Thyroid gland (tissue), 4 donors: ENCODE data around the gene RHOJ. TPM values are rescaled to one million over a fixed set of nuclear protein-coding genes. Genes with fewer than 3 reads are reported as not detected.
A peak's percentile ranks its signal among the peaks of the same experiment; 100 is the strongest.
"Not testable (repeated sequence)": the region's sequence is repeated elsewhere in the genome, so short reads cannot be mapped to it uniquely, and the experiment has no call there.

Source experiments
- DNase-seq, 2 donors: peaks; one replicate each; pipeline ENCODE4 v3.0.0-alpha.2; 2019
- H3K27ac ChIP-seq, 3 donors: fragments of 200-600 bp; sonication (generic); 1 replicate in 2 of 3; 2 replicates in 1 of 3; pipeline ENCODE4 v1.5.1; 2016 to 2019; ENCODE audit warnings: mild to moderate bottlenecking in 1 of 3, moderate library complexity in 1 of 3
- H3K27me3 ChIP-seq: fragments of 200-600 bp; sonication (generic); one replicate; pipeline ENCODE4 v1.5.1; 2019
- H3K36me3 ChIP-seq, 2 donors: fragments of 200-600 bp; sonication (generic); one replicate each; pipeline ENCODE4 v1.5.1; 2016 to 2019
- H3K4me1 ChIP-seq, 2 donors: fragments of 200-600 bp; sonication (generic); one replicate each; pipeline ENCODE4 v1.5.1; 2017 to 2019
- H3K4me3 ChIP-seq, 3 donors: fragments of 200-600 bp; sonication (generic); replicated peaks in 1 of 3; 1 replicate in 2 of 3; 2 replicates in 1 of 3; pipeline ENCODE4 v1.5.1; 2016; ENCODE audit warnings: mild to moderate bottlenecking in 1 of 3
- H3K9me3 ChIP-seq: fragments of 200-600 bp; sonication (generic); one replicate; pipeline ENCODE4 v1.5.1; 2017
- POLR2A ChIP-seq, 2 donors: fragments of 450-650 bp; IDR thresholded peaks; one replicate each; pipeline ENCODE4 v1.6.1; 2017; ENCODE audit warnings: antibody characterized with exemption in 2 of 2, mild to moderate bottlenecking in 2 of 2, moderate library complexity in 1 of 2
- WGBS, 2 donors: methylation state at CpG; one replicate each; pipeline ENCODE4 v1.1.5; 2017; 5-methylcytosine and 5-hydroxymethylcytosine counted together
- intact Hi-C: fragments of 100-400 bp; cut with DNase I; formaldehyde crosslinking; loops from one replicate; pipeline ENCODE4 v1.15.1; 2023
- total RNA-seq, 4 donors: library from RNA; depleted of rRNA; stranded (reverse); fragments of >200 nt; gene quantifications; one replicate each; pipeline ENCODE4 v1.2.3, GENCODE V29; 2016
- TF ChIP-seq, protein P1 (sequence below), 6 experiments: fragments of 200-600 bp in 3 of 6; fragments of 450-650 bp in 3 of 6; sonication (generic) in 3 of 6; IDR thresholded peaks; one replicate each; pipeline ENCODE4 v1.5.1; 2016 to 2019; ENCODE audit warnings: antibody characterized with exemption in 6 of 6, mild to moderate bottlenecking in 2 of 6, inconsistent platforms in 1 of 6, moderate library complexity in 1 of 6

Gene RHOJ
- total RNA-seq: 10 to 100 TPM; 10.3 to 23.0 (median 15.4) TPM

DNA sequence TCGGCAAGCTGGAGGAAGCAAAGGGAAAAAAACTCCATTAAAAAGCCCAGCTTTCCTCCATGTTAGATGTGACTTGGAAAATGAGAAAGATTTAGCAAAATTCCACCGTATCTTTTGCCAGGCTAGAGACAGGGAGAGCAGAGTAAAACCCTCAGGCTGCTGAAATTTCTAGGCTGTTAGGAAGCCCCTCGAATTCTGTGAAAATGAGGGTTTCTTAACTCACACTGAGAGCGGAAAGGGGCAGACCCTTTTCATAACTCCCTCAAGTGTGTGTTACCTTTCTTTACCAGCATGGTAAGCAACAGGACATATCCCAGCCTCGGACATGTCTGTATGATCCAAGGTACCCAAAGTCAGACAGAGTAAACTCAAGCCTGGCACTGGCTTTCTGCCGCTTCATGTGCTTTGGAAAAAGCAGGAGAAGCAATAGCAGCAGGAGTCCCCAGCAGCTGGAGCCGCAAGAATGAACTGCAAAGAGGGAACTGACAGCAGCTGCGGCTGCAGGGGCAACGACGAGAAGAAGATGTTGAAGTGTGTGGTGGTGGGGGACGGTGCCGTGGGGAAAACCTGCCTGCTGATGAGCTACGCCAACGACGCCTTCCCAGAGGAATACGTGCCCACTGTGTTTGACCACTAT lies at the start of gene RHOJ:
RHOJ (plus strand) TSS at position 37 of the 637 bp plus-strand sequence; CDS start at position 464, 427 bp downstream.
- H3K4me3 ChIP-seq: peak within 1 kb of the TSS in 1 of 3 donors; percentile 28
- TF ChIP-seq, protein P1, sequence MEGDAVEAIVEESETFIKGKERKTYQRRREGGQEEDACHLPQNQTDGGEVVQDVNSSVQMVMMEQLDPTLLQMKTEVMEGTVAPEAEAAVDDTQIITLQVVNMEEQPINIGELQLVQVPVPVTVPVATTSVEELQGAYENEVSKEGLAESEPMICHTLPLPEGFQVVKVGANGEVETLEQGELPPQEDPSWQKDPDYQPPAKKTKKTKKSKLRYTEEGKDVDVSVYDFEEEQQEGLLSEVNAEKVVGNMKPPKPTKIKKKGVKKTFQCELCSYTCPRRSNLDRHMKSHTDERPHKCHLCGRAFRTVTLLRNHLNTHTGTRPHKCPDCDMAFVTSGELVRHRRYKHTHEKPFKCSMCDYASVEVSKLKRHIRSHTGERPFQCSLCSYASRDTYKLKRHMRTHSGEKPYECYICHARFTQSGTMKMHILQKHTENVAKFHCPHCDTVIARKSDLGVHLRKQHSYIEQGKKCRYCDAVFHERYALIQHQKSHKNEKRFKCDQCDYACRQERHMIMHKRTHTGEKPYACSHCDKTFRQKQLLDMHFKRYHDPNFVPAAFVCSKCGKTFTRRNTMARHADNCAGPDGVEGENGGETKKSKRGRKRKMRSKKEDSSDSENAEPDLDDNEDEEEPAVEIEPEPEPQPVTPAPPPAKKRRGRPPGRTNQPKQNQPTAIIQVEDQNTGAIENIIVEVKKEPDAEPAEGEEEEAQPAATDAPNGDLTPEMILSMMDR (IDR thresholded peaks at IDR 0.05): no peak
- TF ChIP-seq POLR2A (IDR thresholded peaks at IDR 0.05): peak in 1 of 2 donors; percentile 46
- DNase-seq: no peak
- 22 to 26% methylated on average over 15 to 16 of the region's 16 CpGs for WGBS, 2 donors
- H3K36me3 ChIP-seq: no peaks in the 10 kb centered on the region
- H3K27me3 ChIP-seq: no peaks in the 10 kb centered on the region
- intact Hi-C loops: no loop called here
- H3K4me1 ChIP-seq: peaks cover 3 to 7% of the 10 kb centered on the region in 2 donors
- H3K9me3 ChIP-seq: no peaks in the 10 kb centered on the region
- H3K27ac ChIP-seq: peak within 1 kb of the TSS; percentile 1 to 89 (median 70)

DNA sequence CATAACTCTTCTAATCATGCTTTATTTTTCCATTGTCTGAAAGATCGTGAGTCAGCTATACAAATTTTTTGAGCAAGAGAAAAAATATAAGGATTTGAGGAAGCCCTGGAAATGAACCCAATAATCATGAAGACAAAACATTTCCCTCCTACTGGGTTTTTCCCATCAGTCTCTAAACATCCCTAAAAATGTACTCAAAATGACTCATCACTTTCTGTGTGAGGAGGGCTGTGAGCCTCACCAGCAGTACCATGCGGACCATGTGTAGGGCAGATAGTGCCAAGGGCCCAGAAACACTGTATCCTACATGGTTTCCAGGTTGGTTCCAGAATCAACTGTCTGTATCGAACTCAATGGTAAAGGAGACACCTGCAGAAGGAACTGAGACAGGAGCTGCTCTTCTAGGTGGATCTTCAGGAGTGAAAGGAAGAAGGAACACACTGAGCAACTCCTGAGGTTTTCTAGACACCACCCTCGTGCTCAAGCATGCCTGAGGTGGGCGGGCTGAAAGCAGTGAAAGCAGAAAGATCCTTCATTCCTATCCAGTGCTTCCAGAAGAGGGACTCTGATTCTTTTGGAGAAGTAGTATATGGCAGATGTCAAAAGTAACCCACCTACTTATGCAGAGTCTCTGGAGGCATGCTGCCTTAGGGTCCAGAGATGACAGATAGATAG lies 48.6 kb upstream of the RHOJ start:
- WGBS, 2 donors: 46 to 57% methylated on average over 5 of the region's 5 CpGs
- Histone ChIP-seq H3K4me1 (no peaks in the 10 kb centered on the region), H3K36me3 (no peaks in the 10 kb centered on the region), H3K27me3 (no peaks in the 10 kb centered on the region), H3K27ac (no peak overlapping the region), H3K9me3 (no peaks in the 10 kb centered on the region), H3K4me3 (no peak overlapping the region)
- DNase-seq: peak in 1 of 2 donors; percentile 5
- TF ChIP-seq, protein P1 (IDR thresholded peaks at IDR 0.05): no peak
- no peak for TF ChIP-seq POLR2A (IDR thresholded peaks at IDR 0.05)
- intact Hi-C loops: no loop called here

DNA sequence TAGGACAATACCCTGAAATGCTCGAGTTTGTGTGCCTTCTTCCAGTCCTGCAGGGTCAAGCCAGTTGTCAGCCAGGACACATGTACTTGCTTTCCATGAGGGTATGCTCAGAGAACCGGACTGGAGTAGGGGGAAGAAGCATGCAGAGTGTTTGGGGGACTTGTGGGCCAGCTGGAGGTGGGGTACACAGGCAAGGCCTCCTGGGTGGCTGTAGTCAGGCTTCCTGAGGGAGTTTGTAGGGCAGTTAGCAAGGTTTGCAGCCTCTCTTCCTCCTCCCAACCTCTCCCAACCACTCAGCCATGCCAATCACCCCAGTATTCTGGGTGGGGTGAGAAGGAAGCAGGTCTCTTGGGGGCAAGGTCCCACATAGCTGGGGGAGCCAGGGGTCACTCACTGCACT lies 47.0 kb upstream of the RHOJ start:
- H3K27ac ChIP-seq: no peak overlapping the region
- no peaks in the 10 kb centered on the region for H3K9me3 ChIP-seq
- DNase-seq: no peak
- H3K4me1 ChIP-seq: no peaks in the 10 kb centered on the region
- H3K4me3 ChIP-seq: no peak overlapping the region
- H3K27me3 ChIP-seq: no peaks in the 10 kb centered on the region
- H3K36me3 ChIP-seq: no peaks in the 10 kb centered on the region
- intact Hi-C loops: no loop called here
- TF ChIP-seq, protein P1 (IDR thresholded peaks at IDR 0.05): no peak
- no peak for TF ChIP-seq POLR2A (IDR thresholded peaks at IDR 0.05)
- WGBS, 2 donors: 78 to 79% methylated on average over 2 of the region's 2 CpGs

DNA sequence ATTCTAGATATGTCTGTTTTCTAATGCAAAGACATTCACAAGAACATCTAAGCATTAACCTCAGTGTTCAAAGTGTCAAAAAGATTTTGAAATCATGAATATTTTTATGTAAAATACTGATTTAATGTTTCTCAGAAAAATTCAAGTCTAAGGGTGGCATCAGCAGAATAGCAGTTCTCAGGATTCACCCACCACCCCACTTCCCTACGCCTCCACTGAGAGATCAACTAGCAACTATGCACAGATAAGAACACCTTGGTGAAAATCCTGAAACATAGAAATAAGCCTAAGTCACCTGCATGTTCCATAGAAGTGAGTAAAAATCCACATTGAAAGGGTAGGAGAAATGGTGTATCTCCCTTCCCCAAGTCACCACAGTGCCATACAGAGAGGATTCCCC lies 40.9 kb upstream of the RHOJ start:
- no peaks in the 10 kb centered on the region for H3K36me3 ChIP-seq
- H3K4me1 ChIP-seq: no peaks in the 10 kb centered on the region
- H3K9me3 ChIP-seq: no peaks in the 10 kb centered on the region
- H3K27ac ChIP-seq: no peak overlapping the region
- DNase-seq: no peak
- H3K4me3 ChIP-seq: no peak overlapping the region
- H3K27me3 ChIP-seq: no peaks in the 10 kb centered on the region
- WGBS, 2 donors: 100% methylated on average over 1 of the region's 1 CpG
- TF ChIP-seq POLR2A (IDR thresholded peaks at IDR 0.05): no peak
- TF ChIP-seq, protein P1 (IDR thresholded peaks at IDR 0.05): no peak
- intact Hi-C loops: no loop called here

DNA sequence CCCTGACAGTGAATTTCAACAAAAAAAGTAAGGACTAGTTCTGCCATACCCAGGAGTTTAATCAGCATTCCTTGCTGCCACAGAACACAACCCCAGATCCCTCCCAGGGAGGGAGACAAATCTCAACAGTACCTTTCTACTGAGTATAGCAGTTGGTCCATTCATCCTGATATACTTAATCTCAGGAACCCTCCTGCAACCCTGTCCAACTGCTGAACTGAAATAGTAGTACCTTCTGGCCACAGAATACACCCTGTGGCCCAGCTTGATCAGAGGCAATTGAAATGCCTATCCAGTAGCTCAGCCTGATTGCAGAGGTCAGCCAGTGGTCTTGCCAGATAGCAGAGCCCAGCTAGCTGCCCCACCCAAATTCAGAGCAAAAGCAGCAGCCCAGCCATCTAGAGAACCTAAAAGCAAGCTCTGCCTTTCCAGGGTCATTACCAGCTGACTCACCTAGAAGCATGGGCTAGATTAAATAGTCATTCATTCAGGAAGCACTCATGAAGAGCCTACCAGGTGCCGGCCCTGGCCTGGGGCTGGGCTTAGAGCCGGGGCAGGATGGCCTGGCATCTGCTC lies 40.0 kb upstream of the RHOJ start:
- H3K27ac ChIP-seq: no peak overlapping the region
- H3K9me3 ChIP-seq: no peaks in the 10 kb centered on the region
- no peak for DNase-seq
- no peaks in the 10 kb centered on the region for H3K27me3 ChIP-seq
- H3K4me3 ChIP-seq: no peak overlapping the region
- no peaks in the 10 kb centered on the region for H3K4me1 ChIP-seq
- TF ChIP-seq POLR2A (IDR thresholded peaks at IDR 0.05): no peak
- TF ChIP-seq, protein P1 (IDR thresholded peaks at IDR 0.05): no peak
- H3K36me3 ChIP-seq: no peaks in the 10 kb centered on the region
- intact Hi-C loops: no loop called here
- WGBS, 2 donors: no CpG with 5 or more reads among the region's 2 CpGs

DNA sequence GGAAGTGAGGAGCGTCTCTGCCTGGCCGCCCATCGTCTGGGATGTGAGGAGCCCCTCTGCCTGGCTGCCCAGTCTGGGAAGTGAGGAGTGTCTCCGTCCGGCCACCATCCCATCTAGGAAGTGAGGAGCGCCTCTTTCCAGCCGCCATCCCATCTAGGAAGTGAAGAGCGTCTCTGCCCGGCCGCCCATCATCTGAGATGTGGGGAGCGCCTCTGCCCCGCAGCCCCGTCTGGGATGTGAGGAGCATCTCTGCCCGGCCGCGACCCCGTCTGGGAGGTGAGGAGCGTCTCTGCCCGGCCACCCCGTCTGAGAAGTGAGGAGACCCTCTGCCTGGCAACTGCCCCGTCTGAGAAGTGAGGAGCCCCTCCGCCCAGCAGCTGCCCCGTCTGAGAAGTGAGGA lies 39.0 kb upstream of the RHOJ start:
- H3K4me3 ChIP-seq, H3K4me1 ChIP-seq, DNase-seq, H3K9me3 ChIP-seq, intact Hi-C loops, H3K27me3 ChIP-seq, H3K27ac ChIP-seq, H3K36me3 ChIP-seq: not testable (repeated sequence)
- 100% methylated on average over 4 to 7 of the region's 23 CpGs for WGBS, 2 donors
